Measurements from ENCODE around the gene SLC66A2.

Gene SLC66A2

DNA sequence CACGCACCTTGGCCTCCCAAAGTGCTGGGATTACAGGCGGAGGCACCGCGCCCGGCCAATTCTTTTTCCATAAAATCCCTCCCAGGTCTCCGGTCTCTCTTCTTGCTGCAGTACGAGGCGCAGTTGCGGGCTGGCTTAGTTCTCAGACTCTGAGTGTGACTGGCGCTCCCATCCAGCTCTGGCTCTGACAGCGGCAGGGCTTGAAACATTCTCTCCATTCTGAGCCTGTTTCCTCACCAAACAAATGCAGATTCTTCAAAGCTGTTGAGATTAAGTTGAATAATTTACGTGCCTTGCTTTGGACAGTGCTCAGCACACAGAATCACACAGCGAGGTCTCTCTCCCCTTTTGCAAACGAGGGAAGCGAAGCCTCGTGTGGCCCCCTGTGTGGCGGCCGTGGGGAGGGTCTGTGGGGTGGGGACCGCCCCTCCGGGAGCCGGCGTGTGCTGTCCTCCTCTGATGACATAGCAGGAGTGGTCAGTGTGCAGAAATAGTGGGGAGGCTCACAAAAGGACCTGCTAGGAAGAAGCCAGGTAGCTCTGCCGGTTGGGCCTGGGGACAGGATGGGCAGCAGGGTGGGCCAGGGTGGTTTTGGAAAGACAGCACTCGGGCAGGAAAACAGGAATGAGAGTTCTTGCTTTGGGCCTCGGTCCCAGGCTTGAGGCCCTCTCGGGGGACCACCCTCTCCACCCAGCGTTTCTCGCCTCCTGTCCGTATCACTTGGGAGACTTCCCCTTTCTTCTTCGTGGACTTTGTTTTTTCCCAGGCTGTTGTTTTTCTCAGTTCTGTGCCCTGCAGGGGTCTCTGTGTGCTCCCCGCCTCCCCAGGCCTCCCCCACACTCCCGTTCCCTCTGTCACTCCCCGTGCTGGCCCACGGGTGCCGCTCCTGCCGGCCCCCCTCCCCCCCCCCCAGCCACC, 78.7 kb downstream of the SLC66A2 start:
- TF ChIP-seq, protein P1, sequence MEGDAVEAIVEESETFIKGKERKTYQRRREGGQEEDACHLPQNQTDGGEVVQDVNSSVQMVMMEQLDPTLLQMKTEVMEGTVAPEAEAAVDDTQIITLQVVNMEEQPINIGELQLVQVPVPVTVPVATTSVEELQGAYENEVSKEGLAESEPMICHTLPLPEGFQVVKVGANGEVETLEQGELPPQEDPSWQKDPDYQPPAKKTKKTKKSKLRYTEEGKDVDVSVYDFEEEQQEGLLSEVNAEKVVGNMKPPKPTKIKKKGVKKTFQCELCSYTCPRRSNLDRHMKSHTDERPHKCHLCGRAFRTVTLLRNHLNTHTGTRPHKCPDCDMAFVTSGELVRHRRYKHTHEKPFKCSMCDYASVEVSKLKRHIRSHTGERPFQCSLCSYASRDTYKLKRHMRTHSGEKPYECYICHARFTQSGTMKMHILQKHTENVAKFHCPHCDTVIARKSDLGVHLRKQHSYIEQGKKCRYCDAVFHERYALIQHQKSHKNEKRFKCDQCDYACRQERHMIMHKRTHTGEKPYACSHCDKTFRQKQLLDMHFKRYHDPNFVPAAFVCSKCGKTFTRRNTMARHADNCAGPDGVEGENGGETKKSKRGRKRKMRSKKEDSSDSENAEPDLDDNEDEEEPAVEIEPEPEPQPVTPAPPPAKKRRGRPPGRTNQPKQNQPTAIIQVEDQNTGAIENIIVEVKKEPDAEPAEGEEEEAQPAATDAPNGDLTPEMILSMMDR (IDR thresholded peaks at IDR 0.05; ENCODE audit: insufficient read depth, low read length, missing control alignments), result no peak

DNA sequence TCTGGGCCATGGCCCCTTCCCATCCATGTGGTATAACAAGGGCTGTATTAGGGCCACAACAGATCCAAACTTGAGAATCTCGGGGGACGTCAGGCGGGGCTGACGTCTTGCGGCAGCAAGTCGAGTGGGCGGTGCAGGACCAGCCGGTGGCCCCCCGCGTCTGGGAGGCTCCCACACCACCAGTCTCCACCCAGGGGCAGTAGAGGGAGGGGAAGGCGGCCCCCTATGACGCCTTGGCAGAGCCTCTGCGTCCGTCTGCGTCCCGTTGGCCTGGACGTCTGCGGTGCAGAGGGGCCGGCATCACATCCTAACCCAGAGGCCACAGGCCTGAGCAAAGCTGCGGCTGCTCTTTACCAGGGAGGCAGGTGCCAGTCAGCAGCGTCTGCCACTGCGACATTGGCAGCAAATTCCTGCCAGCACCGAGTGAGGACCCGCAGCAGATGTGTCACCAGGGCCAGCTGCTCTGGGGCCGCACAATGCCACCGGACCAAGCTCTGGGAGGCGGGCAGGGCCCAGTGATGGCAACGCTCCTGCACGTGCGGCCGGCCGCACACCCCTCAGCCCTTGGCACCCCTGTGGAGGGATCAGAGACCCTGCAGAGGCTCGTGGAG, 79.9 kb downstream of the SLC66A2 start:
- no peak for DNase-seq (ENCODE audit: low read depth, low spot score)
- CTCF ChIA-PET, result interaction anchor here (0.9 kb wide), 1 partner anchor 33 kb away, joined by 3 read pairs; no protein-coding TSS in a partner anchor
- TF ChIP-seq, protein P1 (IDR thresholded peaks at IDR 0.05; ENCODE audit: insufficient read depth, low read length, missing control alignments), result no peak
- H3K4me3 ChIP-seq (ENCODE audit: low read depth, low read length), result no peak overlapping the region
- POLR2A ChIA-PET, result no interaction called here

More for the DNA sequence above, 78.7 kb downstream of the SLC66A2 start:
- ChIA-PET CTCF (interaction anchor here (0.9 kb wide), 1 partner anchor 34 kb away, joined by 3 read pairs; no protein-coding TSS in a partner anchor), POLR2A (no interaction called here)
- DNase-seq (ENCODE audit: low read depth, low spot score), result no peak
- H3K4me3 ChIP-seq (ENCODE audit: low read depth, low read length), result no peak overlapping the region

DNA sequence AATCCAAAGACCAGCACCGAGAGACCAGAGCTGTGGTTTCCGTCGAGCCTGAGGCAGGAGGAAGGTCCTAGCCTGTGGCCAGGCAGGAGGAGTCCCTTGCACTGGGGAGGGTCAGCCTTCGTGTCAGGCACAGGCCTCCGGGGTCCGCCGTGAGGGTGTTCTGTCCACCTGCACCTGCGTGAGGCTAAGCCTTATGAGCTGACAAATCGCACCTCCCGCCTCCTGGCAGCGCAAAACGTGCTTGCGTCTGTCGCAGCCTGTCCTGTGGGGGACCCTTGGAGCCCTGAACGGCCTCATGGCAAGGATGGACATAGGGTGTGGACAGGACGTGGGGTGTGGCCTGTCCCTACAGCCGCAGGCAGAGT, 80.4 kb downstream of the SLC66A2 start:
- ChIA-PET POLR2A (no interaction called here), CTCF (no interaction called here)
- no peak for DNase-seq (ENCODE audit: low read depth, low spot score)
- TF ChIP-seq, protein P1 (IDR thresholded peaks at IDR 0.05; ENCODE audit: insufficient read depth, low read length, missing control alignments), result no peak
- no peak overlapping the region for H3K4me3 ChIP-seq (ENCODE audit: low read depth, low read length)

DNA sequence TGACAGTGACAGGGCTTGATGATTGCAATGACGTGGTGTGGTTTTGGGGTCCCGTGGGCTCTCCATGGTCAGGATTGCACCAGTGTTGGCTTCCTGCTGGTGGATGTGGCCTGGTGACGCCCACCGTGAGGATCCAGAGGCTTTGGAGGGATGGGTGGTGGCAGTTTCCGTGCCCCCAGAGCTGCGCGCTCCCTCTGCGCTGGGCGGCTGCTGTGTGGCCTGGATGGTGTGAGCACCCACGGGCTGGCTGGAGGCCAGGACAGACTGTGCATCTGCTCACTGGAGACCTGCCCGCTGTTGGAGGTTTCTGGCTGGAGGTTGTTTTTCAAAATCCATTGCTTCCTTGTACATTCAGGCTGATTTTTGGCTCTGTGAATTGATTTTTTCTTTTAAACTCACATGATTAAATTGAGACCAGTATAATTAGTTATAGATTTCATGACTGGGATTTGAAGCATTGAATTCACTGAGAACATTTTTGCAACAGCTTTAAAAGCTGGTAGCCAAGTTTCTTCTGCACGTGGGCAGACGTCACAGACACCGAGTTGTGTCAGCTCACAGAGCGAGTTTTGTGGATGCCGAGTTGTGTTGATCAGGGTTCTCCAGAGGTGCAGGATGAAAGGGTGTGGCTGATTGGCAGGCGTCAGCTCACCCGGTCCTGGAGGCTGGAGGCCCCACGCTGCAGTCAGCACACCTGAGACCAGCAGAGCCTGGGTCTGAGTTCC, 81.0 kb downstream of the SLC66A2 start:
- H3K4me3 ChIP-seq (ENCODE audit: low read depth, low read length), result no peak overlapping the region
- DNase-seq (ENCODE audit: low read depth, low spot score), result no peak
- CTCF ChIA-PET, result no interaction called here
- TF ChIP-seq, protein P1 (IDR thresholded peaks at IDR 0.05; ENCODE audit: insufficient read depth, low read length, missing control alignments), result no peak
- POLR2A ChIA-PET, result no interaction called here

DNA sequence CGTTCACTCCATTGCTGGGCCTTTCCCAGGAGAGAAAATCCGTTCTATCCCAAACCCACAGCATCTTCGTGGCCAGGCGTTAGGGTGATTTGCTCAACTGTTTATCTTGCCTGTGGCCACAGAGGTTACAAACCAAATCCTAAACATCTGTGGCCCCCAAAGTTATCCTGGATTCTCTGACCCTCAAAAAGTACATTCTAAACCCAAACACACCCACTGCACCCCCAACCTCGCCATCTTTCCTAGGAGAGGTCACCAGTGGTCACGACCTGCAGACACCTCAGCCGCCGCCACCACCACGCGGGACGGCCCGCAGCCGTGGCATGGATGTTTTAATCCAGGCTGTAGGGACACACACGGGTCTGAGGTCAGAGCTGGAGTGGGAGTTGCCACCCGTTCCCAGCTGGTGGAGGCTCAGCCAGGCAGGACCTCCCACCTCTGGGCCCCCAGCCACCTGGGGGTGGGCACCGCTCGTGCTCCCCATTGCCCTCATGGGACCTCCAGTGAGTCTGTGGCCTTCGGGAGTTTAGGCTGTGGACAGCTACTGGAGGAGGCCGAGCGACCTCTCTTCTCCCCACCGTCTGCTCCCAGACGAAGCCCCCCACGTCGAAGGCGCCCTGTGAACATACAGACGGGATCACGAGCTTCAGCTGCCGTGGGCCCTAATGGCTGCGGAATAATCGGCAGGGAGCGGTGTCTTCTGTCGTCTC, 81.7 kb downstream of the SLC66A2 start:
- no peak overlapping the region for H3K4me3 ChIP-seq (ENCODE audit: low read depth, low read length)
- POLR2A ChIA-PET, result no interaction called here
- CTCF ChIA-PET, result no interaction called here
- TF ChIP-seq, protein P1 (IDR thresholded peaks at IDR 0.05; ENCODE audit: insufficient read depth, low read length, missing control alignments), result no peak
- no peak for DNase-seq (ENCODE audit: low read depth, low spot score)
